Gastrocnemius medialis (tissue), 4 donors: Measurements from ENCODE around the gene SEMA5B. TPM values are rescaled to one million over a fixed set of nuclear protein-coding genes. Genes with fewer than 3 reads are reported as not detected.

ENCODE experiments used
- ATAC-seq, 2 donors: fragments of 150-250 bp; one replicate each; pipeline ENCODE4 v1.9.1; 2016
- DNase-seq, 2 donors: peaks; one replicate each; pipeline ENCODE4 v3.0.0-alpha.2; 2019
- H3K27ac ChIP-seq, 4 donors: fragments of 200-600 bp; sonication (generic); 1 replicate in 1 of 4; 2 replicates in 3 of 4; pipeline ENCODE4 v1.5.1; 2016 to 2018; ENCODE audit warnings: mild to moderate bottlenecking in 2 of 4, moderate library complexity in 1 of 4
- H3K27me3 ChIP-seq, 3 donors: fragments of 200-600 bp; sonication (generic) in 2 of 3; 1 replicate in 1 of 3; 2 replicates in 2 of 3; pipeline versions ENCODE4 v1.5.1 to v1.6.0; 2016 to 2019; ENCODE audit warnings: mild to moderate bottlenecking in 1 of 3, moderate library complexity in 1 of 3
- H3K36me3 ChIP-seq, 2 donors: fragments of 200-600 bp; sonication (generic) in 1 of 2; one replicate each; pipeline ENCODE4 v1.5.1; 2017 to 2018
- H3K4me1 ChIP-seq, 2 donors: fragments of 200-600 bp; sonication (generic) in 1 of 2; one replicate each; pipeline ENCODE4 v1.5.1; 2016 to 2017; ENCODE audit warnings: mild to moderate bottlenecking in 2 of 2
- H3K4me3 ChIP-seq, 4 donors: fragments of 200-600 bp; sonication (generic) in 3 of 4; 1 replicate in 1 of 4; 2 replicates in 3 of 4; pipeline ENCODE4 v1.5.1; 2016 to 2019; ENCODE audit warnings: mild to moderate bottlenecking in 2 of 4
- H3K9me3 ChIP-seq, 3 donors: fragments of 200-600 bp; sonication (generic) in 2 of 3; 1 replicate in 1 of 3; 2 replicates in 2 of 3; pipeline ENCODE4 v1.5.1; 2016 to 2019
- POLR2A ChIP-seq, 2 donors: fragments of 450-650 bp; IDR thresholded peaks; one replicate each; pipeline ENCODE4 v1.6.1; 2017; ENCODE audit warnings: antibody characterized with exemption in 2 of 2, mild to moderate bottlenecking in 2 of 2, moderate library complexity in 2 of 2
- in situ Hi-C, 4 donors: fragments of 200-750 bp; cut with MboI; loops; one replicate each; pipeline versions ENCODE4 v1.15.0 to v1.8.0; 2017; ENCODE audit warnings: low sequenced_read_pairs in 4 of 4
- intact Hi-C: fragments of 100-400 bp; cut with DNase I; formaldehyde crosslinking; loops from one replicate; pipeline ENCODE4 v1.15.1; 2023; ENCODE audit warnings: low total_unique reads
- total RNA-seq, 4 donors: library from RNA; depleted of rRNA; stranded (reverse); fragments of >200 nt; gene quantifications; one replicate each; pipeline versions ENCODE4 v1.1.0 to v1.2.3, GENCODE V29; 2016
- TF ChIP-seq, protein P1 (sequence below), 5 experiments: fragments of 450-650 bp in 3 of 5; fragments of 200-600 bp in 2 of 5; sonication (generic) in 2 of 5; IDR thresholded peaks in 4 of 5; conservative IDR thresholded peaks in 1 of 5; 1 replicate in 4 of 5; 2 replicates in 1 of 5; pipeline ENCODE4 v1.5.1; 2016 to 2019; ENCODE audit warnings: antibody characterized with exemption in 5 of 5, mild to moderate bottlenecking in 3 of 5, moderate library complexity in 3 of 5

SEMA5B gene
- total RNA-seq, 4 donors from 2014 or later: 0.10 to 0.26 TPM; not detected in 2

DNA sequence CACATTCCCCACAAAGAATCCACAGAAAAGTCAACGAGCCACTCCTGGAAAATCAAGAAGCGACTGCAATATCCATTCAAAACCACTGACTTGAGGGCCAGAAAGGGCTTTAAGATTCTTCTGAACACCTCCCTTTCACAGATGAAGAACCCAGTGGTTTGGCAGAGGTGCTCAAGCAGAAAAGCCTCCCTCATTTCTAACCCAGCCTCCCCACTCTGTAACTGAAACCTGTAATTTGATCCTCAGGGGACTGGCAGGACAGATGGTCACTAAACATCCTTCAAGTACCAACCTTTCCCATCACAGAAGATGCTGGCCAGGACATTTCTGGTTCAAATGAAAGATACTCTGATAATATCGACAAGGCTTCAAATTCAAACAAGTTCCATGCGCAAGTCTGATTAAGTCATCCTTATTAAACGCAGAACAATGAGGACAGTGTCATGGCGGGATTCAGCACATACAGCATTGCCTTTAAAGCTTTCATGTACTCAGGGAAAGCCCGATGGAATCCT, 5.5 kb downstream of the SEMA5B start:
- Histone ChIP-seq H3K9me3 (no peaks in the 10 kb centered on the region), H3K4me1 (peaks cover 2 to 8% of the 10 kb centered on the region in 2 donors), H3K27ac (no peak overlapping the region), H3K4me3 (no peak overlapping the region), H3K36me3 (no peaks in the 10 kb centered on the region), H3K27me3 (peaks cover 16 to 30% (median 18%) of the 10 kb centered on the region in 3 donors)
- in situ Hi-C loops (no loop called here), intact Hi-C loops (loop anchor here (10.0 kb wide), 1 partner anchor 1477 kb away; the partner anchor contains the start of gene POLQ)
- ATAC-seq (no peak), DNase-seq (no peak)
- no peak for TF ChIP-seq POLR2A (IDR thresholded peaks at IDR 0.05)
- TF ChIP-seq, protein P1, sequence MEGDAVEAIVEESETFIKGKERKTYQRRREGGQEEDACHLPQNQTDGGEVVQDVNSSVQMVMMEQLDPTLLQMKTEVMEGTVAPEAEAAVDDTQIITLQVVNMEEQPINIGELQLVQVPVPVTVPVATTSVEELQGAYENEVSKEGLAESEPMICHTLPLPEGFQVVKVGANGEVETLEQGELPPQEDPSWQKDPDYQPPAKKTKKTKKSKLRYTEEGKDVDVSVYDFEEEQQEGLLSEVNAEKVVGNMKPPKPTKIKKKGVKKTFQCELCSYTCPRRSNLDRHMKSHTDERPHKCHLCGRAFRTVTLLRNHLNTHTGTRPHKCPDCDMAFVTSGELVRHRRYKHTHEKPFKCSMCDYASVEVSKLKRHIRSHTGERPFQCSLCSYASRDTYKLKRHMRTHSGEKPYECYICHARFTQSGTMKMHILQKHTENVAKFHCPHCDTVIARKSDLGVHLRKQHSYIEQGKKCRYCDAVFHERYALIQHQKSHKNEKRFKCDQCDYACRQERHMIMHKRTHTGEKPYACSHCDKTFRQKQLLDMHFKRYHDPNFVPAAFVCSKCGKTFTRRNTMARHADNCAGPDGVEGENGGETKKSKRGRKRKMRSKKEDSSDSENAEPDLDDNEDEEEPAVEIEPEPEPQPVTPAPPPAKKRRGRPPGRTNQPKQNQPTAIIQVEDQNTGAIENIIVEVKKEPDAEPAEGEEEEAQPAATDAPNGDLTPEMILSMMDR (IDR thresholded peaks at IDR 0.05 in 4 of 5, conservative IDR thresholded peaks at IDR 0.05 in 1 of 5): no peak

DNA sequence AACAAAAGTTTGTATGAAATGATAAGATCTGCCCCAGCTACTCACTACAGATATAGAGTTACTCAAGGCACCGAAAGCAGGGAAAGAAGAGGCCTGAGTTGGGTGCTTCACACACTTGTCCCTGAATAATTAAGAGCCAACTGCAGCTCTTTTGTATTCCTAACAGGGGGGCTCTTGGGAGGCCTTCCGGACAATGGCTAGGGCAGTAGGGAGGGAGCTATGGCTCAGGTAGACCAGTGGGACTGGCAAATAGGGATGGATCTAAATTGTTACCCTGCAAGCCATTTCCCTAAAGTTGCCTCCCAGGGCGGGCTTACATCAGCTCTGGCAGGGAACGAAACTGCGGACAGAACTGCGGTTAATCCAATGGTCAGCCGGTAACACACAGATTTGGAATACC, 6.2 kb downstream of the SEMA5B start:
- Histone ChIP-seq H3K4me3 (no peak overlapping the region), H3K9me3 (no peaks in the 10 kb centered on the region), H3K4me1 (peaks cover 0 to 1% of the 10 kb centered on the region in 2 donors), H3K36me3 (no peaks in the 10 kb centered on the region), H3K27me3 (peaks cover 10 to 23% (median 12%) of the 10 kb centered on the region in 3 donors), H3K27ac (no peak overlapping the region)
- intact Hi-C loops: loop anchor here (10.0 kb wide), 1 partner anchor 1477 kb away; the partner anchor contains the start of gene POLQ
- TF ChIP-seq POLR2A (IDR thresholded peaks at IDR 0.05): no peak
- TF ChIP-seq, protein P1 (IDR thresholded peaks at IDR 0.05 in 4 of 5, conservative IDR thresholded peaks at IDR 0.05 in 1 of 5): no peak
- in situ Hi-C loops: no loop called here
- ATAC-seq: no peak
- DNase-seq: no peak

DNA sequence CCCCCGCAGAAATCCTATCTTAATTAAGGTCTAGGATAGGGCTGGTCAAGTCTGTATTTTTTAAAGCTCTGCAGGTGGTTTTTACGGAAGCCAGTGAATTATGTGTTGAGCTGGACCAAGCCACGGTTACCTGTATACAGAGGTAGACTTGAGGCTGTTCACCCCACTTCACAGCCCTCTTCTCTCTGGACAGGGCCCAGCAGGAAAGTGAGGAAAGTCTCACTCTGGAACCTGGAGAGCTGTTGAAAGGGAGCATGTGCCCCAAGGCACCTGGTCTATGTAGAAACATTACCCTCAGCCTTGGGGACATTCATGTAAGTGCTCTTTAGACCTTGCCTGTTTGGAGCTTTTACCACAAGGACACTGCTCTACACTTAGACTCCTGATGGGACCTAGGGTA, 6.9 kb downstream of the SEMA5B start:
- H3K36me3 ChIP-seq: no peaks in the 10 kb centered on the region
- no peaks in the 10 kb centered on the region for H3K4me1 ChIP-seq
- in situ Hi-C loops: no loop called here
- peaks cover 3 to 16% (median 8%) of the 10 kb centered on the region in 3 donors for H3K27me3 ChIP-seq
- TF ChIP-seq POLR2A (IDR thresholded peaks at IDR 0.05): no peak
- TF ChIP-seq, protein P1 (IDR thresholded peaks at IDR 0.05 in 4 of 5, conservative IDR thresholded peaks at IDR 0.05 in 1 of 5): no peak
- no peak overlapping the region for H3K27ac ChIP-seq
- H3K9me3 ChIP-seq: no peaks in the 10 kb centered on the region
- intact Hi-C loops: loop anchor here (10.0 kb wide), 1 partner anchor 1476 kb away; the partner anchor contains the start of gene POLQ
- no peak overlapping the region for H3K4me3 ChIP-seq
- DNase-seq (no peak), ATAC-seq (no peak)

DNA sequence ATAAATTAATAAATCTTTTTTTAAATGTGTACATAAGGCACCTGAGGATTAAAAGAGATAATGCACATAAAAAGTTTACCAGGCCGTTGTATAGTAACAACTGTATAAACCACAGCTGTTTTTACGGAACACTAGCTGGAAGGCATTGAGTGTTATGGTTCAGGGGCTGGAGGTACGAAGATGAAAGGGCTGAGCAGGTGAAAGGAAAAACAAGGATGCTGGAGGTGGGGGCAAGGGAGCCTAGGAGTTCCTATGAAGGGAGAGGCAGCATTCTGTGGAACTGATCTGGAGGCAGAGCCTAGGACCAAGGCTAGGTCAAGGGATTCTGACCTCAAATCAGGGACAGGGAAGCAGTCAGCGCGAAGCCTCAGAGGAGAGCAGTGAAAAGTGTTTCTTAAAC, 8.0 kb downstream of the SEMA5B start:
- no peaks in the 10 kb centered on the region for H3K4me1 ChIP-seq
- ATAC-seq: no peak
- H3K9me3 ChIP-seq: no peaks in the 10 kb centered on the region
- no peak for DNase-seq
- in situ Hi-C loops (no loop called here), intact Hi-C loops (no loop called here)
- no peaks in the 10 kb centered on the region for H3K36me3 ChIP-seq
- peaks cover 0 to 5% (median 3%) of the 10 kb centered on the region in 3 donors for H3K27me3 ChIP-seq
- TF ChIP-seq, protein P1 (IDR thresholded peaks at IDR 0.05 in 4 of 5, conservative IDR thresholded peaks at IDR 0.05 in 1 of 5): no peak
- no peak for TF ChIP-seq POLR2A (IDR thresholded peaks at IDR 0.05)
- no peak overlapping the region for H3K4me3 ChIP-seq
- H3K27ac ChIP-seq: no peak overlapping the region

DNA sequence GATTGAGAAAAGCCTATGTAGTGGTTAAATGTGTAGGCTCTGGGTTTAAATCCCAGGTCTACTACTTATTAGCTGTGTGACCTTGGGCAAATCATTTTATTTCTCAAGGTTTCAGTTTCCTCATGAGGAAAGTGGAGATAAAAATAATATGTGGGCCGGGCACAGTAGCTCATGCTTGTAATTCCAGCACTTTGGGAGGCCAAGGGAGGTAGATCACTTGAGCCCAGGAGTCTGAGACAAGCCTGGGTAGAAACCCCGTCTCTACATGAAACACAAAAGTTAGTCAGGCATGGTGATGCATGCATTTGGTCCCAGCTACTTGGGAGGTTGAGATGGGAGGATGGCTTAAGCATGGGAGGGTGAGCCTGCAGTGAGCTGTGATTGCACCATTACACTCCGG, 8.4 kb downstream of the SEMA5B start:
- peaks cover 0 to 3% (median under 1%) of the 10 kb centered on the region in 3 donors for H3K27me3 ChIP-seq
- no peak for ATAC-seq
- intact Hi-C loops: no loop called here
- H3K9me3 ChIP-seq: no peaks in the 10 kb centered on the region
- no peaks in the 10 kb centered on the region for H3K36me3 ChIP-seq
- H3K4me3 ChIP-seq: no peak overlapping the region
- no peak overlapping the region for H3K27ac ChIP-seq
- TF ChIP-seq, protein P1 (IDR thresholded peaks at IDR 0.05 in 4 of 5, conservative IDR thresholded peaks at IDR 0.05 in 1 of 5): no peak
- TF ChIP-seq POLR2A (IDR thresholded peaks at IDR 0.05): no peak
- H3K4me1 ChIP-seq: no peaks in the 10 kb centered on the region
- in situ Hi-C loops: no loop called here
- DNase-seq: no peak
